Testis (tissue), 2 donors: ENCODE data around the gene MAOA.

Source experiments
- CTCF ChIP-seq, 3 experiments: fragments of 450-650 bp in 2 of 3; fragments of 200-600 bp in 1 of 3; sonication (generic) in 1 of 3; IDR thresholded peaks; one replicate each; pipeline ENCODE4 v1.5.1; 2016 to 2019; ENCODE audit warnings: antibody characterized with exemption in 3 of 3, mild to moderate bottlenecking in 2 of 3, moderate library complexity in 1 of 3
- POLR2A ChIP-seq: fragments of 450-650 bp; IDR thresholded peaks from one replicate; pipeline ENCODE4 v1.6.1; 2017; ENCODE audit warnings: antibody characterized with exemption, mild to moderate bottlenecking, moderate library complexity

GRCh38 chrX:43716696-43717095 is 60.6 kb downstream of the MAOA start:
- TF ChIP-seq POLR2A, result no peak
- TF ChIP-seq CTCF (IDR thresholded peaks at IDR 0.05), result no peak
